KOPT-K1 (cell line): ENCODE data around the gene BRINP3.

ENCODE experiments used
- H3K27ac ChIP-seq: fragments of 200-600 bp; sonication (generic); 2 replicates; pipeline ENCODE4 v1.5.1; 2016; ENCODE audit warnings: antibody characterized with exemption, mild to moderate bottlenecking, low read depth, low read length; ENCODE audit not compliant: poor library complexity, severe bottlenecking
- H3K36me3 ChIP-seq: fragments of 200-600 bp; sonication (generic); 2 replicates; pipeline ENCODE4 v1.5.1; 2017; ENCODE audit warnings: antibody characterized with exemption, mild to moderate bottlenecking, low read length, moderate library complexity; ENCODE audit not compliant: insufficient read depth
- H3K9me3 ChIP-seq: fragments of 200-600 bp; sonication (generic); 2 replicates; pipeline ENCODE4 v1.5.1; 2017; ENCODE audit warnings: antibody characterized with exemption, low read length, mild to moderate bottlenecking; ENCODE audit not compliant: insufficient read depth, poor library complexity, severe bottlenecking

The BRINP3 gene

GRCh38 chr1:190226006-190226405 is 251.7 kb downstream of the BRINP3 start:
- H3K27ac ChIP-seq, result no peak overlapping the region

DNA sequence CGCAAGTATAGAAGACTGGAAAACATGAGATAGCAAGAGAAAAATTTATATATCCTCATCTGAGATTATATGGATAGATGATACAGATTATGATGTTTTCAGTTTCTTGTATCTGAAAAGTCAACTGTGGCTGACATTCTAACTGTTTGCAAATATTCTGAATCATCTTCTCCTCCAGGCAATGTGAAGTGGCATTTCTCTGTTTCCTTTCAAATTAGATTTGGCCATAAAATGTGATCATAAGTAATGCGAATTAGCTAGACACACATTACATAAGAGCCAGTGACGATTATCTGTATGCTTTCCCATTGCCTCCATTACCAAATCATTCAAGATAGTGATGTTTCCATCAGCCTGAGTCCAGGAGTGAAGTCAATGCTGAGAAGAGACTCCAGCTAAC is 265.2 kb downstream of the BRINP3 start:
- Histone ChIP-seq H3K36me3 (no peaks in the 10 kb centered on the region), H3K27ac (no peak overlapping the region), H3K9me3 (no peaks in the 10 kb centered on the region)

More at GRCh38 chr1:190226006-190226405, 251.7 kb downstream of the BRINP3 start:
- no peaks in the 10 kb centered on the region for H3K36me3 ChIP-seq
- no peaks in the 10 kb centered on the region for H3K9me3 ChIP-seq

DNA sequence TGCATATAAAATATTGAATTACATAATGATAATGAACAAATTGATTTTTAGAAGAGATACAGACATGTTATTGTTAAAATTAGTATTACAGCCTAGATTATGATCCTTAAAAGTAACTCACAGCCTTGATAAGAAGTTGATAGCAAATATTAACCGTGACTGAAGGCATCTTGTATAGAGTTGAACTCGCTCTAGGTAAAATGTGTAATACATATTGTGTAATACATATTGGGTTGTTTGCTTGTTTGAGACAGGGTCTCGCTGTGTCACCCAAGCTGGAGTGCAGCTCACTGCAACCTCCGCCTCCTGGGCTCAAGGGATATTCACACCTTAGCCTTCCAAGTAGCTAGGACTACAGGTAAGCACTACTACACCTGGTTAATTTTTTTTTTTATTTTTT is 269.9 kb downstream of the BRINP3 start:
- Histone ChIP-seq H3K9me3 (no peaks in the 10 kb centered on the region), H3K36me3 (no peaks in the 10 kb centered on the region), H3K27ac (no peak overlapping the region)

GRCh38 chr1:190205713-190206112 is 272.0 kb downstream of the BRINP3 start:
- no peak overlapping the region for H3K27ac ChIP-seq
- no peaks in the 10 kb centered on the region for H3K36me3 ChIP-seq
- H3K9me3 ChIP-seq, result peaks cover 7% of the 10 kb centered on the region

- no peaks in the 10 kb centered on the region for H3K36me3 ChIP-seq
- H3K27ac ChIP-seq, result no peak overlapping the region
- no peaks in the 10 kb centered on the region for H3K9me3 ChIP-seq
Observed at GRCh38 chr1:190196020-190196419, 281.6 kb downstream of the BRINP3 start.

DNA sequence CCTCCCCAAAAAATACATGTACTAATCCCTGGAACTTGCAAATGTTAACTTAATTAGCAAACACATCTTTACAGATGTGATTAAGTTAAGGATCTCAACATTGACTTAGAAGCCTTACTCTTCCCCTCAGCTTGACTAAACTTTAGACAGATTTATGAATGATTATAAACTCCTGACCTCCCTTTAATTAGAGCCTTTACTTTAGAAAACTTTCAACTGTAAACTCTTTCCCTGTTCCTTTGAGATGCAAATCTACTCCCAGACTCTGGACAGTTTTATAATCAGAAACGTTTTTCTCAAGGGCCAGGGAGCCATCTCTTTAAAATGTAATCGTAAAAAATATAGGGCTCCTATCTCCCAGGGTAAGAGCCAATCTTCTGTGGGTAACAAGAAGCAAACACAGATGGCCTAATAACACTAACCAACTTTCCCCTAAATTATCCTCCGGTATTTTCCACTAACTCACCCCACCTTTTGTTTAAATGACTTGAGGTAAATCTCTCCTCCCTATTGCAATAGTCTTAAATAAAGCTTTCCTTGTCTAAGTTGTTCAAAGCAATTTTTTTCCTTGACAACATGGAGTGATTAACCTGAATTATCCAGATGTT is 284.1 kb downstream of the BRINP3 start:
- no peaks in the 10 kb centered on the region for H3K36me3 ChIP-seq
- H3K27ac ChIP-seq, result no peak overlapping the region
- H3K9me3 ChIP-seq, result no peaks in the 10 kb centered on the region

DNA sequence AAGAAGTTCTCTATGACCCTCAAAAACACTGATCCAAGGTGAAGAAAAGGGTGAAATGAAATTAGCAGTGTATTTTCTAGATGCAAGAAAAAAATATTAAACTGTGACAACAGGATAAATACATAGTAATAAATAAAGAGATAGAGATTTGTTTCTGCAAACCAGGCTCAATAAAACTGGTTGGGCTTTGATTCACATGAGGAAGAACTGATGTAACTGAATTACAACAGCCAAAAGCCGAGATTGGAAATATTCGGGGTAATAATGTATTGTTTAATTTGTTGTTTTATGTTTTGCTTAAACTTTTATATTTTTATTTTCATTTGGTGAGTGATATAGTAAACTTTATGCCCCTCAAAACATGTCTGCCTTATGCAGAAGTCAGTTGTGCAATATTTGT is 285.0 kb downstream of the BRINP3 start:
- no peaks in the 10 kb centered on the region for H3K36me3 ChIP-seq
- no peaks in the 10 kb centered on the region for H3K9me3 ChIP-seq
- no peak overlapping the region for H3K27ac ChIP-seq

DNA sequence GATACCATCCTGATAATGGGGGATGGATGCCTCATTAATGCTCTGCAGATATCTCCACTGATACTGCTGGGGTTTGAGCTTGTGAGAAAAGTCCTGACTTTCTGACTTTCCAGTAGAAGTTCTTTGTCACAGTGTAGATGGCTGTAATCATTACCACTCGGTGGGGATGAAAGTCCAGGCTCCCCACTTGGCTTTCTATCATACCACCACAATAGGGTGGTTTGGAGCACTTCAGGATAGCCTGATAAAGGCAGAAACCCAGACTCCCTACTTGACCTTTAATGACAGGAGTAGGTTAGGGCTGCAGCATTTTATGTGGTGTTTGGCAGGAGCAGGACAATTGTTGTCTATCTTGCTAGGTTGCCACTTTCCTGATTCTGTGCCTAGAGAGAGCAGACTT is 294.1 kb downstream of the BRINP3 start:
- H3K27ac ChIP-seq, result no peak overlapping the region
- H3K9me3 ChIP-seq, result no peaks in the 10 kb centered on the region
- H3K36me3 ChIP-seq, result no peaks in the 10 kb centered on the region

GRCh38 chr1:190179817-190180216 is 297.8 kb downstream of the BRINP3 start:
- no peaks in the 10 kb centered on the region for H3K36me3 ChIP-seq
- H3K27ac ChIP-seq, result no peak overlapping the region
- H3K9me3 ChIP-seq, result no peaks in the 10 kb centered on the region

DNA sequence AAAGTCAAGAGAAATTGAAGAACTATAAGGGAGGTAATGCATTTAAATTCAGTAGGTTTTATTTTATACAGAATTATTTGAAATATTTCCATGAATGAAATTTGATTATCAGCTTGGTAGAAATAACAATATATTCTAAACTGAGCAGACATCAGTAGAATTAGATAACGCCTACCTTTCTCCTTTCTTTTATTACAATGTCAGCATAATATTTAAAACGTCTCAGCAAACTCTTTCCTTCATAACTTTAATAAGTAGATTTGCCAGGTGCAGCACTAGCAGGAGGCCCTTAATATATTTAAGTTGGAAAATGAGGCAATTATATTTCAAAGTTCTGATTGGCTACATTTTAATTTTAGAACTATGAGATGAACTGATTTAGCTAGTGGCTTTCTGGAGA is 298.8 kb downstream of the BRINP3 start:
- Histone ChIP-seq H3K27ac (no peak overlapping the region), H3K36me3 (no peaks in the 10 kb centered on the region), H3K9me3 (no peaks in the 10 kb centered on the region)

DNA sequence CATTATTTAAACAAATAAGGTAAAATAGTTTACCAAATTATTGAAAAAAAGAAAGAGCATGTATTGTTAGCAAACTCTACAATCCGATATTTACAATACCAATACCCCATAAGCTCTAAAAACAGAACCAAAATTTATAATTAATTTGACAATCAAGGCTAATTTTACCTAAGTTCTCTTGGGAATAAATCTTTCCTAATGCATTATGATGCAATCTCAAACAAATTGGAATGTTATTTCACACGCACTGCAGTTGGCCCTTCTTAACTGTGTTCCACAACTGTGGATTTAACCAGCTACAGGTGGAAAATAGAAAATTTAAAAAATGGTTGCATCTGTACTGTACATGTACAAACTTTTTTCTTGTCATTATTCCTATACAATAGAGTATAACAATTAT is 300.1 kb downstream of the BRINP3 start:
- Histone ChIP-seq H3K9me3 (no peaks in the 10 kb centered on the region), H3K27ac (no peak overlapping the region), H3K36me3 (no peaks in the 10 kb centered on the region)

GRCh38 chr1:190176776-190177175 is 300.9 kb downstream of the BRINP3 start:
- H3K36me3 ChIP-seq, result no peaks in the 10 kb centered on the region
- H3K9me3 ChIP-seq, result no peaks in the 10 kb centered on the region
- no peak overlapping the region for H3K27ac ChIP-seq

- H3K36me3 ChIP-seq, result no peaks in the 10 kb centered on the region
- no peak overlapping the region for H3K27ac ChIP-seq
- H3K9me3 ChIP-seq, result no peaks in the 10 kb centered on the region
Observed at GRCh38 chr1:190175320-190175719, 302.3 kb downstream of the BRINP3 start.

- no peak overlapping the region for H3K27ac ChIP-seq
- H3K36me3 ChIP-seq, result no peaks in the 10 kb centered on the region
- H3K9me3 ChIP-seq, result no peaks in the 10 kb centered on the region
Observed at GRCh38 chr1:190172651-190173430, 304.8 kb downstream of the BRINP3 start.

DNA sequence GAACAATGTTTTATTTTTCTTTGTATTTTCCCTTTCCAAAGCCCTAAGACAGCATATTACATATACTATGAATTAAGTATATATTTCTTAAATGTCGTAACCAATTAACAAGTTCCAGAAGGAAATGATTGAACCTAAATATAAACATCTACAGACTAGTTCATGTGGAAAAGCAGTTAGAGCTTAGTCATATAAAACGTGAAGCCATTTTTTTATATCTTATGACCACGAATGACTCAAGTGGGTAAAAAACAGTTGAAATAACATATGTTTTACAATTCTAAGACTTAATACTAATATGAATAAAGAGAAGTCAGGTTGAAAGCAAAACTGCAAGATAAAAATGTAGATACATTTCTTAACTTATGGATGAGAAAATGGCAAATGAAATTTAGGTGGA is 307.3 kb downstream of the BRINP3 start:
- no peak overlapping the region for H3K27ac ChIP-seq
- no peaks in the 10 kb centered on the region for H3K9me3 ChIP-seq
- H3K36me3 ChIP-seq, result no peaks in the 10 kb centered on the region
